KMS-11 (cell line): ENCODE measurements around the gene CCDC33.

Source experiments
- H2AFZ ChIP-seq: fragments of 200-600 bp; sonication (generic); 2 replicates; pipeline ENCODE4 v1.6.1; 2016; ENCODE audit warnings: antibody characterized with exemption, mixed run types, low read depth
- H3K27ac ChIP-seq: fragments of 200-600 bp; sonication (generic); 2 replicates; pipeline ENCODE4 v1.6.1; 2016; ENCODE audit warnings: mild to moderate bottlenecking, mixed run types
- H3K27me3 ChIP-seq: fragments of 200-600 bp; sonication (generic); 2 replicates; pipeline ENCODE4 v1.6.1; 2017; ENCODE audit warnings: mild to moderate bottlenecking, low read depth, mixed run types, moderate library complexity; ENCODE audit not compliant: insufficient read depth
- H3K36me3 ChIP-seq: fragments of 200-600 bp; sonication (generic); 2 replicates; pipeline ENCODE4 v1.6.1; 2017; ENCODE audit warnings: mild to moderate bottlenecking, mixed run types; ENCODE audit not compliant: insufficient read depth
- H3K4me1 ChIP-seq: fragments of 200-600 bp; sonication (generic); 2 replicates; pipeline ENCODE4 v1.6.1; 2016; ENCODE audit warnings: mild to moderate bottlenecking, low read depth, mixed run types; ENCODE audit not compliant: poor library complexity, severe bottlenecking
- H3K4me2 ChIP-seq: fragments of 200-600 bp; sonication (generic); 2 replicates; pipeline ENCODE4 v1.7.0; 2016; ENCODE audit warnings: mild to moderate bottlenecking, mixed run types
- H3K4me3 ChIP-seq: fragments of 200-600 bp; sonication (generic); IDR thresholded peaks from 2 replicates; pipeline ENCODE4 v1.6.1; 2017; ENCODE audit warnings: low read depth, low read length, mixed read lengths; ENCODE audit not compliant: insufficient read depth
- H3K79me2 ChIP-seq: fragments of 200-600 bp; sonication (generic); 2 replicates; pipeline ENCODE4 v1.6.1; 2016; ENCODE audit warnings: low read depth, mixed run types; ENCODE audit not compliant: insufficient read depth
- H3K9ac ChIP-seq: fragments of 200-600 bp; sonication (generic); 2 replicates; pipeline ENCODE4 v1.6.1; 2016; ENCODE audit warnings: mild to moderate bottlenecking, mixed run types
- H4K20me1 ChIP-seq: fragments of 200-600 bp; sonication (generic); 2 replicates; pipeline ENCODE4 v1.6.1; 2016; ENCODE audit warnings: mild to moderate bottlenecking, mixed run types; ENCODE audit not compliant: insufficient read depth
- TF ChIP-seq, protein P1 (sequence below): fragments of 200-600 bp; sonication (generic); conservative IDR thresholded peaks from 2 replicates; pipeline ENCODE4 v1.6.1; 2017; ENCODE audit warnings: low read depth, mild to moderate bottlenecking, antibody characterized with exemption, low read length, moderate library complexity, mixed read lengths

The CCDC33 gene

GRCh38 chr15:74245342-74245931 lies 9.3 kb downstream of the CCDC33 start:
- Histone ChIP-seq H4K20me1 (no peaks in the 10 kb centered on the region), H3K27me3 (peaks cover 45% of the 10 kb centered on the region; the same call in 1 of the 2 replicates), H3K36me3 (no peaks in the 10 kb centered on the region), H3K4me1 (no peaks in the 10 kb centered on the region), H2AFZ (no peak overlapping the region), H3K4me3 (no peak overlapping the region), H3K4me2 (no peak overlapping the region), H3K9ac (no peak overlapping the region), H3K27ac (no peak overlapping the region), H3K79me2 (no peaks in the 10 kb centered on the region)
- TF ChIP-seq, protein P1, sequence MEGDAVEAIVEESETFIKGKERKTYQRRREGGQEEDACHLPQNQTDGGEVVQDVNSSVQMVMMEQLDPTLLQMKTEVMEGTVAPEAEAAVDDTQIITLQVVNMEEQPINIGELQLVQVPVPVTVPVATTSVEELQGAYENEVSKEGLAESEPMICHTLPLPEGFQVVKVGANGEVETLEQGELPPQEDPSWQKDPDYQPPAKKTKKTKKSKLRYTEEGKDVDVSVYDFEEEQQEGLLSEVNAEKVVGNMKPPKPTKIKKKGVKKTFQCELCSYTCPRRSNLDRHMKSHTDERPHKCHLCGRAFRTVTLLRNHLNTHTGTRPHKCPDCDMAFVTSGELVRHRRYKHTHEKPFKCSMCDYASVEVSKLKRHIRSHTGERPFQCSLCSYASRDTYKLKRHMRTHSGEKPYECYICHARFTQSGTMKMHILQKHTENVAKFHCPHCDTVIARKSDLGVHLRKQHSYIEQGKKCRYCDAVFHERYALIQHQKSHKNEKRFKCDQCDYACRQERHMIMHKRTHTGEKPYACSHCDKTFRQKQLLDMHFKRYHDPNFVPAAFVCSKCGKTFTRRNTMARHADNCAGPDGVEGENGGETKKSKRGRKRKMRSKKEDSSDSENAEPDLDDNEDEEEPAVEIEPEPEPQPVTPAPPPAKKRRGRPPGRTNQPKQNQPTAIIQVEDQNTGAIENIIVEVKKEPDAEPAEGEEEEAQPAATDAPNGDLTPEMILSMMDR, result no peak

DNA sequence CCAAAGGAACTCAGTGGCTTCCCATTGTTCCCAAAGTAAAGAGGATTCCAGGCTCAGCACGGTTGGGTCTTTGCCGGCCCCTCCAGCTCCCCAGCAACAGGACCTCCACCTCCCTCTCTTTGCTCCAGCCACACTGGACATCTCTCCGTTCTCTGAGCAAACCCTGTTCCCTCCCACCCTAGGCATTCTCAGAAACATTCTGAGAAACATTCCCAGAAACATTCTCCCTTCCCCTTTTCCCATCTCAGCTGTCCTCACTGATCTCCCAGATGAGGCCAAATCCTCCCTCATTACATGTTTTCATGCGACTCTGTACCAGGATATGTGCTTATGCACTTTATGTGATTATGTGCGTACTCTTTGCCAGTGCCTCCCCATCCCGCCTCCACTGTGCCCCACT lies 14.1 kb downstream of the CCDC33 start:
- TF ChIP-seq, protein P1, result no peak
- Histone ChIP-seq H3K36me3 (no peaks in the 10 kb centered on the region), H3K79me2 (no peaks in the 10 kb centered on the region), H3K27ac (no peak overlapping the region), H3K9ac (no peak overlapping the region), H3K4me1 (no peaks in the 10 kb centered on the region), H3K4me3 (no peak overlapping the region), H3K4me2 (no peak overlapping the region), H2AFZ (no peak overlapping the region), H4K20me1 (no peaks in the 10 kb centered on the region), H3K27me3 (peaks cover 59% of the 10 kb centered on the region)

GRCh38 chr15:74251131-74251811 lies 15.1 kb downstream of the CCDC33 start:
- no peak overlapping the region for H3K27ac ChIP-seq
- H3K79me2 ChIP-seq, result no peaks in the 10 kb centered on the region

DNA sequence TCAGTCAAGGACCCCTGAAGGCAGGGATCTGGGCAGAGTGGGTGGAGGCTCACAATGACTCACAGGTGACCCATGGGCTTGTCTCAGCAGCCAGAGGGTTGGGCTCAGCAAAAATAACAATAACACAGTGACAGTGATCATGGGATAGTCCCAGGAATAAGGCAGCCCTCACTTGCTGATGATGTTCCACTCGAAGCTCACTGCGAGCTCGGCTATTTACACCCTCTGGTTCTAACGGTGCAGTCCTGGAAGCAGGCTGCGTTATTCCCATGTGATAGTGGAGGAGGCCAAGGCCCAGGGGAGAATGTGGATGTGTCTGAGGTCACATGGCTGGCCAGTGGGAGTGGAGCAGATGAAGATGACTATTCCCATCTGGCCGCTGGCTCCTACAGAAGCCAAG lies 16.2 kb downstream of the CCDC33 start:
- Histone ChIP-seq H3K9ac (no peak overlapping the region), H3K27ac (no peak overlapping the region), H3K79me2 (no peaks in the 10 kb centered on the region), H3K4me2 (no peak overlapping the region), H2AFZ (no peak overlapping the region), H3K4me1 (no peaks in the 10 kb centered on the region), H3K4me3 (no peak overlapping the region), H3K27me3 (peaks cover 77% of the 10 kb centered on the region), H4K20me1 (no peaks in the 10 kb centered on the region), H3K36me3 (no peaks in the 10 kb centered on the region)
- TF ChIP-seq, protein P1, result no peak

More at GRCh38 chr15:74251131-74251811, 15.1 kb downstream of the CCDC33 start:
- TF ChIP-seq, protein P1, result no peak
- H3K4me3 ChIP-seq, result no peak overlapping the region
- H3K4me2 ChIP-seq, result no peak overlapping the region
- peaks cover 67% of the 10 kb centered on the region for H3K27me3 ChIP-seq
- H3K36me3 ChIP-seq, result no peaks in the 10 kb centered on the region
- H3K4me1 ChIP-seq, result no peaks in the 10 kb centered on the region
- H3K9ac ChIP-seq, result no peak overlapping the region
- no peaks in the 10 kb centered on the region for H4K20me1 ChIP-seq
- H2AFZ ChIP-seq, result no peak overlapping the region
